IMR-90 (cell line): Measurements from ENCODE around the gene TNFRSF25. TPM values are rescaled to one million over a fixed set of nuclear protein-coding genes. Genes with fewer than 3 reads are reported as not detected.
"Not testable (repeated sequence)": the region's sequence is repeated elsewhere in the genome, so short reads cannot be mapped to it uniquely, and the experiment has no call there.

Experiments
- ATAC-seq: fragments of 200-7000 bp; cut with Tn5 transposase; 2 replicates; pipeline ENCODE4 v1.9.1; 2020; ENCODE audit warnings: low read depth, mild to moderate bottlenecking, moderate library complexity
- BruUV-seq: library from RNA; stranded (reverse); fragments of 400-500 nt; replicated peaks from 2 replicates; lab custom pipeline; 2021; lab: Mats Ljungman, UMichigan
- CTCF ChIA-PET: fragments of 300-600 bp; formaldehyde crosslinking; extraction: SDS; loops from one replicate; lab custom pipeline; 2021; ENCODE audit warnings: antibody characterized with exemption; lab: Yijun Ruan, JAX
- POLR2A ChIA-PET: fragments of 300-600 bp; sonication (Branson Sonifier 250); formaldehyde crosslinking; loops from one replicate; lab custom pipeline; 2022; ENCODE audit warnings: antibody characterized with exemption; ENCODE audit not compliant: unreplicated experiment; lab: Charles Lee
- DNase-seq: peaks from one replicate; pipeline ENCODE4 v3.0.0; 2013
- H2AFZ ChIP-seq: replicated peaks from 2 replicates; pipeline ENCODE3; 2013; ENCODE audit warnings: low read length, mild to moderate bottlenecking; ENCODE audit not compliant: poor library complexity
- H2AK5ac ChIP-seq: 2 replicates; pipeline ENCODE4 v1.6.1; 2013; ENCODE audit warnings: low read depth, low read length, inconsistent platforms
- H2AK9ac ChIP-seq: replicated peaks from 2 replicates; pipeline ENCODE3; 2013; ENCODE audit warnings: mild to moderate bottlenecking, low read depth, low read length, moderate library complexity; ENCODE audit not compliant: poor library complexity
- H2BK120ac ChIP-seq: 2 replicates; pipeline ENCODE4 v1.6.1; 2013; ENCODE audit warnings: low read depth, low read length, inconsistent platforms
- H2BK15ac ChIP-seq: 3 replicates; pipeline ENCODE4 v1.6.1; 2013; ENCODE audit warnings: low read depth, low read length, inconsistent platforms
- H2BK20ac ChIP-seq: 2 replicates; pipeline ENCODE4 v1.6.1; 2013; ENCODE audit warnings: low read depth, mild to moderate bottlenecking, inconsistent platforms, low read length, moderate library complexity
- H2BK5ac ChIP-seq: 2 replicates; pipeline ENCODE4 v1.6.1; 2013; ENCODE audit warnings: mild to moderate bottlenecking, low read depth, low read length, inconsistent platforms; ENCODE audit not compliant: poor library complexity, severe bottlenecking
- H3K14ac ChIP-seq: replicated peaks from 2 replicates; pipeline ENCODE4 v1.6.1; 2013; ENCODE audit warnings: low read depth, low read length, inconsistent platforms
- H3K18ac ChIP-seq: 2 replicates; pipeline ENCODE4 v1.6.1; 2013; ENCODE audit warnings: low read depth, low read length, control low read depth
- H3K23ac ChIP-seq: 2 replicates; pipeline ENCODE4 v1.6.1; 2013; ENCODE audit warnings: low read depth, low read length, inconsistent platforms
- H3K27ac ChIP-seq: 2 replicates; pipeline ENCODE4 v1.5.1; 2013; ENCODE audit warnings: mild to moderate bottlenecking, control low read depth, low read length; ENCODE audit not compliant: insufficient read depth
- H3K27me3 ChIP-seq: 2 replicates; pipeline ENCODE4 v1.6.1; 2013; ENCODE audit warnings: low read length; ENCODE audit not compliant: control insufficient read depth, insufficient read depth
- H3K36me3 ChIP-seq: 2 replicates; pipeline ENCODE4 v1.6.1; 2013; ENCODE audit warnings: low read length, mixed read lengths; ENCODE audit not compliant: control insufficient read depth, insufficient read depth
- H3K4ac ChIP-seq: 2 replicates; pipeline ENCODE4 v1.6.1; 2013; ENCODE audit warnings: low read depth, low read length, inconsistent platforms
- H3K4me1 ChIP-seq: 2 replicates; pipeline ENCODE4 v1.6.1; 2013; ENCODE audit warnings: low read length, mixed read lengths; ENCODE audit not compliant: control insufficient read depth, insufficient read depth
- H3K4me2 ChIP-seq: 2 replicates; pipeline ENCODE4 v1.6.1; 2013; ENCODE audit warnings: low read depth, mild to moderate bottlenecking, control low read depth, low read length, moderate library complexity
- H3K4me3 ChIP-seq: 2 replicates; pipeline ENCODE4 v1.5.1; 2013; ENCODE audit warnings: low read depth, mild to moderate bottlenecking, control low read depth, low read length, moderate library complexity; ENCODE audit not compliant: insufficient read depth
- H3K56ac ChIP-seq: 2 replicates; pipeline ENCODE4 v1.6.1; 2013; ENCODE audit warnings: low read length, inconsistent platforms; ENCODE audit not compliant: insufficient read depth; ENCODE audit errors: extremely low read depth
- H3K79me1 ChIP-seq, 2 experiments: 2 replicates each; pipeline ENCODE4 v1.6.1; 2013; ENCODE audit warnings: low read length in 2 of 2, inconsistent platforms in 1 of 2, low read depth in 1 of 2
- H3K9ac ChIP-seq: 2 replicates; pipeline ENCODE4 v1.6.1; 2013; ENCODE audit warnings: low read depth, low read length, control low read depth
- H3K9me1 ChIP-seq: 2 replicates; pipeline ENCODE4 v1.6.1; 2013; ENCODE audit warnings: low read length, inconsistent platforms; ENCODE audit not compliant: insufficient read depth
- H3K9me3 ChIP-seq: 2 replicates; pipeline ENCODE4 v1.6.1; 2013; ENCODE audit warnings: low read length; ENCODE audit not compliant: control insufficient read depth, insufficient read depth
- H4K20me1 ChIP-seq: 2 replicates; pipeline ENCODE4 v1.6.1; 2013; ENCODE audit warnings: low read length, inconsistent platforms; ENCODE audit not compliant: insufficient read depth
- H4K5ac ChIP-seq: 2 replicates; pipeline ENCODE4 v1.6.1; 2013; ENCODE audit warnings: mild to moderate bottlenecking, low read depth, low read length, control low read depth
- H4K8ac ChIP-seq, 2 experiments: 2 replicates each; pipeline ENCODE4 v1.6.1; 2013; ENCODE audit warnings: low read depth in 2 of 2, low read length in 2 of 2, control low read depth in 1 of 2, inconsistent platforms in 1 of 2
- H4K91ac ChIP-seq: 2 replicates; pipeline ENCODE4 v1.6.1; 2013; ENCODE audit warnings: low read depth, low read length, inconsistent platforms; ENCODE audit not compliant: insufficient read depth
- WGBS, 2 experiments: methylation state at CpG; one replicate each; pipeline versions ENCODE4 v1.1.5 to v1.1.7; 2013; ENCODE audit warnings: missing lambda C conversion rate in 2 of 2; ENCODE audit not compliant: insufficient read length in 1 of 2; ENCODE audit errors: extremely low coverage in 2 of 2; 5-methylcytosine and 5-hydroxymethylcytosine counted together
- dilution Hi-C: fragments of 300-500 bp; cut with HindIII; formaldehyde crosslinking; loops from one replicate; pipeline ENCODE4 v1.14.3; 2018; ENCODE audit warnings: low sequenced_read_pairs; ENCODE audit not compliant: unreplicated experiment
- in situ Hi-C: fragments of 300-500 bp; cut with MboI; formaldehyde crosslinking; loops from 3 replicates; pipeline ENCODE4 v1.14.3; 2019; ENCODE audit warnings: low sequenced_read_pairs, inconsistent platforms, mixed read lengths
- intact Hi-C: fragments of 100-400 bp; cut with micrococcal nuclease; formaldehyde crosslinking; loops from 2 replicates; pipeline ENCODE4 v1.10.0; 2022
- polyA plus RNA-seq, 3 experiments: library from polyadenylated mRNA; depleted of rRNA; stranded (reverse); fragments of >200 nt; gene quantifications; 2 replicates each; pipeline ENCODE4 v1.2.3, GENCODE V29; 2012; ENCODE audit warnings: low replicate concordance in 1 of 3
- total RNA-seq: library from RNA; depleted of rRNA; stranded (reverse); fragments of >200 nt; gene quantifications from 2 replicates; pipeline ENCODE4 v1.2.3, GENCODE V29; 2012
- TF ChIP-seq, protein P1 (sequence below): conservative IDR thresholded peaks from 2 replicates; pipeline ENCODE4 v1.5.1; 2012; ENCODE audit warnings: mild to moderate bottlenecking, low read depth, low read length, improper control_type of control experiment

TNFRSF25 gene
- total and polyA plus RNA-seq, 2 of the 4 experiments (the other 2 are of a cell fraction), result 1.3 to 11.2 TPM

DNA sequence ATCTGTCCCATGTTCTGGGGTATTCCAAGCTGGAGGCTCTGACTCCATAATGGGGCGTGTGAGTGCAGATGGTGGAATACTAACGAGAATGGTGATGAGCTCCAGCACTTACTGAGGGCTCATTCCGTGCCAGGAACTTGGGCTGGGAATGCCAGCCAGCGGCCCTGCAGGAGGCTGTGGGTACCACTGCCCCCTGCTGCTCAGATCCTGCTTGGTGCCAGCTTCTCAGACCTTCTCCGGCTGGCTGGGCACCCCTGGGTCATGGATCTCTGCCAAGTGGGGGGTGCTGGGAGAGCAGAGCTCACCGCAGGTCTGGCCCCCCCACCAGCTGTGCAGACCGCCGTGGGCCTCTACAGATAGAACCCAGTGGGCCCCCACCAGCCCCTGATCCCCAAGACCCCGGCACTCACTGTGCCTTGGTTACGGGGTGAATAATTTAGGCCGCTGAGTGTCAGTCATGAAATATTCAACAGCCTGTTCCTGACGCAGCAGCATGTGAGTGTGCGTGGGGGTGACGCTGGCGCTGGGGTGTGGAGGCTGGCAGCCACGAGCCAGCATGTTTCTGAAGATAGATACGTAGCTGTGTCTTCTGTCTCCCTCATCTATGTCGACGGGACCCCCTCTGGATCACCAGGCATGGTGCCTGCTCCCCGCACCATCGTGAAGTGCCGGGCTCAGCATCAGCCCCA, 28.8 kb downstream of the TNFRSF25 start:
- intact Hi-C loops, result loop anchor here (5.0 kb wide), 2 partner anchors 75 to 90 kb away; no protein-coding TSS in a partner anchor
- H3K4me1 ChIP-seq, H4K91ac ChIP-seq, H3K56ac ChIP-seq, H3K18ac ChIP-seq, H3K9me3 ChIP-seq, H3K4me3 ChIP-seq, H2BK120ac ChIP-seq, H3K79me1 ChIP-seq, BruUV-seq, H2AK5ac ChIP-seq, H3K9me1 ChIP-seq, H3K4me2 ChIP-seq, H2BK20ac ChIP-seq, H3K27ac ChIP-seq, DNase-seq, H2BK5ac ChIP-seq, in situ Hi-C loops, H2AFZ ChIP-seq, ATAC-seq, H3K36me3 ChIP-seq, dilution Hi-C loops, H3K23ac ChIP-seq, H4K8ac ChIP-seq, H3K9ac ChIP-seq, POLR2A ChIA-PET, H4K20me1 ChIP-seq, H2BK15ac ChIP-seq, H4K5ac ChIP-seq, H3K4ac ChIP-seq, H2AK9ac ChIP-seq, H3K14ac ChIP-seq: not testable (repeated sequence)
- CTCF ChIA-PET, result interaction anchor here (1.0 to 2.9 kb wide), 7 partner anchors 12 to 88 kb away, joined by 3 to 13 read pairs (median 4); partner anchors contain the start of gene HES2
- TF ChIP-seq, protein P1, sequence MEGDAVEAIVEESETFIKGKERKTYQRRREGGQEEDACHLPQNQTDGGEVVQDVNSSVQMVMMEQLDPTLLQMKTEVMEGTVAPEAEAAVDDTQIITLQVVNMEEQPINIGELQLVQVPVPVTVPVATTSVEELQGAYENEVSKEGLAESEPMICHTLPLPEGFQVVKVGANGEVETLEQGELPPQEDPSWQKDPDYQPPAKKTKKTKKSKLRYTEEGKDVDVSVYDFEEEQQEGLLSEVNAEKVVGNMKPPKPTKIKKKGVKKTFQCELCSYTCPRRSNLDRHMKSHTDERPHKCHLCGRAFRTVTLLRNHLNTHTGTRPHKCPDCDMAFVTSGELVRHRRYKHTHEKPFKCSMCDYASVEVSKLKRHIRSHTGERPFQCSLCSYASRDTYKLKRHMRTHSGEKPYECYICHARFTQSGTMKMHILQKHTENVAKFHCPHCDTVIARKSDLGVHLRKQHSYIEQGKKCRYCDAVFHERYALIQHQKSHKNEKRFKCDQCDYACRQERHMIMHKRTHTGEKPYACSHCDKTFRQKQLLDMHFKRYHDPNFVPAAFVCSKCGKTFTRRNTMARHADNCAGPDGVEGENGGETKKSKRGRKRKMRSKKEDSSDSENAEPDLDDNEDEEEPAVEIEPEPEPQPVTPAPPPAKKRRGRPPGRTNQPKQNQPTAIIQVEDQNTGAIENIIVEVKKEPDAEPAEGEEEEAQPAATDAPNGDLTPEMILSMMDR, result 0 out of 2 replicates have a peak, but pooled peaks have one; percentile 12
- H3K27me3 ChIP-seq, result peaks cover 43% of the 10 kb centered on the region
- 57% methylated on average over 3 of the region's 22 CpGs; no CpG with 5 or more reads in 1 of the 2 experiments for WGBS, 2 experiments

DNA sequence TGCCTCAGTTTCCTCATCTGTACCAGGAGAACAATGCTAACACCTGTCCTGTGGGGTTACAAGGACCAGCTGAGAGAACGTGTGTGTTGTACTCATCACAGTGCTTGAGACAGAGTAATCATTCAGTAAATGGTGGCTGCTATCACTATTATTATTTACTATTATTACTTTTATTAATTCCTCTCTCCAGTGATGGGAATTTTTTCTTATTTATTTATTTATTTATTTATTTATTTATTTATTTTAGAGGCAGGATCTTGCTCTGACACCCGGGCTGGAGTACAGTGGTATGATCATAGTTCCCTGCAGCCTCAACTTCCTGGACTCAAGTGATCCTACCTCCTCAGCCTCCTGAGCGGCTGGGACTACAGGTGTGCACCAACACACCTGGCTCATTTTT, 29.7 kb downstream of the TNFRSF25 start:
- H2BK15ac ChIP-seq, H3K79me1 ChIP-seq, H2BK5ac ChIP-seq, H4K8ac ChIP-seq, H2AK5ac ChIP-seq, H4K20me1 ChIP-seq, H2BK20ac ChIP-seq, H3K4me2 ChIP-seq, dilution Hi-C loops, H3K18ac ChIP-seq, BruUV-seq, H3K23ac ChIP-seq, H3K4me3 ChIP-seq, H3K36me3 ChIP-seq, H2BK120ac ChIP-seq, H3K4ac ChIP-seq, H3K9me3 ChIP-seq, H2AK9ac ChIP-seq, H3K9me1 ChIP-seq, DNase-seq, ATAC-seq, in situ Hi-C loops, H3K4me1 ChIP-seq, H3K14ac ChIP-seq, H3K56ac ChIP-seq, H2AFZ ChIP-seq, H4K5ac ChIP-seq, H3K9ac ChIP-seq, H4K91ac ChIP-seq, POLR2A ChIA-PET, H3K27ac ChIP-seq: not testable (repeated sequence)
- WGBS, 2 experiments, result no CpG with 5 or more reads among the region's 3 CpGs
- intact Hi-C loops, result loop anchor here (5.0 kb wide), 2 partner anchors 74 to 89 kb away; no protein-coding TSS in a partner anchor
- CTCF ChIA-PET, result interaction anchor here (2.9 kb wide), 1 partner anchor 74 kb away, joined by 10 read pairs; no protein-coding TSS in a partner anchor
- H3K27me3 ChIP-seq, result peaks cover 41% of the 10 kb centered on the region
